GM19372 (cell line): ENCODE data around the gene CPLX3.

ENCODE experiments used
- ATAC-seq: cut with Tn5 transposase; IDR thresholded peaks from one replicate; pipeline ENCODE4 v1.9.1; 2021; ENCODE audit warnings: mild to moderate bottlenecking, low read depth, moderate library complexity; ENCODE audit not compliant: unreplicated experiment

The CPLX3 gene

DNA sequence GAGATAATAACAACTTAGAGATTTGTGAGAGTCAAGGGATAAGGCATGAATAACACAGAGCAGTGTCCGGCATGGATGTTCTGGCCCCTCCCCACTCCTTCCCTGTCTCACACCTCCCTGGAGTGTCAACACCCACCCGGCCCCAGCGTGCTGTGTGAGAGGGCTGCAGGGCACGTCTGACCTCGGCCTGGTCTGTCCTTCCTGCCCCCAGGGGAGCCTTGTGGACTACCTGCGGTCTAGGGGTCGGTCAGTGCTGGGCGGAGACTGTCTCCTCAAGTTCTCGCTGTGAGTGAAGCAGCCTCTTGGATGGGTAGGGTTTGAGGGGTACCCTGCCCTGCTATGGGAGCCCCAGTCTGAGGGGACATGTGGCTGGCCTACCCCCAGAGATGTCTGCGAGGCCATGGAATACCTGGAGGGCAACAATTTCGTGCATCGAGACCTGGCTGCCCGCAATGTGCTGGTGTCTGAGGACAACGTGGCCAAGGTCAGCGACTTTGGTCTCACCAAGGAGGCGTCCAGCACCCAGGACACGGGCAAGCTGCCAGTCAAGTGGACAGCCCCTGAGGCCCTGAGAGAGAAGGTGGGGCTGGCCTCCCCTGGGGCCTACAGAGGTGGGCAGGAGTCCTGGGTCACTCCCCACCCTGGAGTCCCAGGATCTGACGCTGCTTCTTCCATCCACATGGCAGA lies 25.0 kb upstream of the CPLX3 start:
- no peak for ATAC-seq

DNA sequence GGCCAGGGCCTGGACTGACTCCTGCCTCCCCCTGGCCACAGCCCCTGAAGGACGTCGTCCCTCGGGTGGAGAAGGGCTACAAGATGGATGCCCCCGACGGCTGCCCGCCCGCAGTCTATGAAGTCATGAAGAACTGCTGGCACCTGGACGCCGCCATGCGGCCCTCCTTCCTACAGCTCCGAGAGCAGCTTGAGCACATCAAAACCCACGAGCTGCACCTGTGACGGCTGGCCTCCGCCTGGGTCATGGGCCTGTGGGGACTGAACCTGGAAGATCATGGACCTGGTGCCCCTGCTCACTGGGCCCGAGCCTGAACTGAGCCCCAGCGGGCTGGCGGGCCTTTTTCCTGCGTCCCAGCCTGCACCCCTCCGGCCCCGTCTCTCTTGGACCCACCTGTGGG lies 24.1 kb upstream of the CPLX3 start:
- ATAC-seq, result no peak

DNA sequence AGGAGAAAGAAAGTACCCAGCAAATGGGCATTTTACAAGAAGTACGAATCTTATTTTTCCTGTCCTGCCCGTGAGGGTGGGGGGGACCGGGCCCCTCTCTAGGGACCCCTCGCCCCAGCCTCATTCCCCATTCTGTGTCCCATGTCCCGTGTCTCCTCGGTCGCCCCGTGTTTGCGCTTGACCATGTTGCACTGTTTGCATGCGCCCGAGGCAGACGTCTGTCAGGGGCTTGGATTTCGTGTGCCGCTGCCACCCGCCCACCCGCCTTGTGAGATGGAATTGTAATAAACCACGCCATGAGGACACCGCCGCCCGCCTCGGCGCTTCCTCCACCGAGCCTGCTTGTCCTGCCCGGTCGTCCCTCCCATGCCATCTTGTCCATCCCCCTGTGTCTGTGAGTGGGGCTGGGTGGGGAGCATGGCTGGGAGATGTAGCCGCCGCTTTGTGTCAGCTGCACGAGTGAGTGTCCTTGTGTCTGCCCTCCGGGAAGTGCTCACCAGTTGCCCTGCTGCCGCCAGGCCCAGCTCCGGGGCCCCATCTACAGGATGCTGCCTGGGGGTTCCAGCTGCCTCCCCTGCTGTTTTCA lies 23.5 kb upstream of the CPLX3 start:
- no peak for ATAC-seq

DNA sequence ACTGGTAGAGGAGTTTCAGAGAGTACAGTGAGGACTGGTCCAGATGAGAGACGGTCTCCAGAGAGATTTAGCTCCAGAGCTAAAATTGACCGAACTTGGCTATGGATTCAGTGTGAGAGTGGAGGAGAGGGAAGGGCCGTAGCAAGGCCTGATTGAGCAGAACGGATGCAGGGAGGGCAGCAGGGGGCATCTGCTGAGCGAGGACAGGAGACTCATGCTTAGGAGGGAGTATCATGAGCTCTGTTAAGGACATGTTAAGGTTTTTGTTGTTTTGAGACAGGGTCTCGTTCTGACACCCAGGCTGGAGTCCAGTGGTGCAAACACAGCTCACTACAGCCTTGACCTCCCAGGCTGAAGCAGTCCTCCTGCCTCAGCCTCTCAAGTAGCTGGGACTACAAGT lies 21.5 kb upstream of the CPLX3 start:
- ATAC-seq, result no peak

DNA sequence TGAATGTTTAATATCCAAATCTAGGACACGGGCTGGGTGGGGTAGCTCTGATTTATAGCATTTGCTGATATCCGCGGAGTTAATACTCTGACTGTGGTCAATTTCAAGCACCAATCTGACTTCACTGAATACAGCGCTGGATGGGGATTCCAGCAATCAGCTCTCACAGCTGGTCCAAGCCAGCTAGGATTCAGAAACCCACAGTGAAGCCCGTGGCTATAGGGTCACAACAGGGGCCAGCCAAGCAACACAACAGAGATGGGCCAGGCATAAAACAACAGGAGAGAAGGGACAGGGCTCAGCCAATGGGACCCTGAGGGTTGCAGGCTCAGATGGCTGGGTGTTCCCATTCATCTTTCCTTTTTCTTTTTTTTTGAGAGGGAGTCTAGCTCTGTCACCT lies 19.1 kb upstream of the CPLX3 start:
- no peak for ATAC-seq

- no peak for ATAC-seq
Measured at GRCh38 chr15:74808078-74808839, 18.2 kb upstream of the CPLX3 start.

DNA sequence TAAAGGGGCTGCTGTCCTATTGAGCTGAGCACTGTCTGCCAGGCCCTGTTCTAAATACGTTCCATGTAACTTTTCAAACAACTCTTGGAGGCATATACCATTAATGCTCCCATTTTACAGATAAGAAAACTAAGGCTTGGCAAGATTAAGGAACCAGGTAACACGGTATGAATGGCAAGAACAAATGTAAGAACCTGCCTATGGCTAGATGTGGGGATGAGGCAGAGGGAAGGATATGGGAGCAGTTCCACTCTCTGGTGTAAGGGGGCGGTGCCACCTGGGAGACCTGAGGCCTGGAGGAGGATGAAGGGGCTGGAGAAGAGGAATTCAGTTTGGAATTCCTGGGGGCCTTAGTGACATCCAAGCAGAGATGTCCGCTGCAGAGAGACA lies 17.6 kb upstream of the CPLX3 start:
- ATAC-seq, result no peak

DNA sequence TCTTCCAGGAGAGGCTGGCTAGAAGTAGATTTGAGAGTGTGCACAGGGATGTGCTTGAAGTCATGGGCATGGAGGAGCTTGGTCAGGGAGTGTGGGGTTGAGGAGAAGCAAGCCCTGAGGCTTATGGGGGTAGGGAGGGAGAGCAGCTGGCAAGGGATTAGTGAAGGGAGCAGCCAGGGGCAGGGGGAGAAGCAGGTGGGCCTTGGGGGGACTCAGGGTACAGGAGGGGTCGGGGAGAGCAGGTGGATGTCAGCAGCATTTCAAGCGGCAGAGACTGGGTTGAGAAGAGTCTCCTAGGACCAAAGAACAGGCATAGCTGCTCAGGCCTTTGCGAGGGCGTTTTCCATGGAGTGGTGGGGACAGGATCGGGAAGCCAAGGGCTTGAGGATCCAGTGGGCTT lies 17.2 kb upstream of the CPLX3 start:
- no peak for ATAC-seq

GRCh38 chr15:74809956-74810355 lies 16.5 kb upstream of the CPLX3 start:
- ATAC-seq, result no peak

DNA sequence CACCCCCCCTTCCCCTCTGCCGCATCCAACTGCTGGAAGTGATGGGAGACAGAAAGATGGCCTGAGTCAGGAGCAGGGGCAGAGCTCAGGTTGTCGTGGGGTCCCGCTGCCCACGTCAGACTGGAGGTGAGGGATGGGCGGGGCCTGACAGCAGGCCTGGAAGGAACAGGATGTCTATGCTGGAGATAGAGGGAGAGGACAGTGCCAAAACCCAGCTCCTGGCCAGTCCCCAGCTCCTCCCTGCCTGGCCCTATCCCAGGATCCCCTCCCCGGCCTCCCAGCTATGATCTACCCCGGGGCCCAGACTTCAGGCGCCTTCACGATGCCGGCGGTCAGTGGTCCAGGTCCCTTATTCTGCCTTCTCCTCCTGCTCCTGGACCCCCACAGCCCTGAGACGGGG lies 13.9 kb upstream of the CPLX3 start, which contains the start of gene LMAN1L:
Gene LMAN1L (plus strand): TSS at position 303 of the 400 bp plus-strand sequence. CDS start 20 bp downstream, at position 323.
- no peak for ATAC-seq

GRCh38 chr15:74815121-74815934 lies 11.1 kb upstream of the CPLX3 start:
- ATAC-seq, result no peak

GRCh38 chr15:74815961-74816360 lies 10.5 kb upstream of the CPLX3 start:
- no peak for ATAC-seq

GRCh38 chr15:74816624-74817369 lies 9.6 kb upstream of the CPLX3 start:
- ATAC-seq, result no peak

GRCh38 chr15:74817370-74817737 lies 9.1 kb upstream of the CPLX3 start:
- ATAC-seq, result no peak

DNA sequence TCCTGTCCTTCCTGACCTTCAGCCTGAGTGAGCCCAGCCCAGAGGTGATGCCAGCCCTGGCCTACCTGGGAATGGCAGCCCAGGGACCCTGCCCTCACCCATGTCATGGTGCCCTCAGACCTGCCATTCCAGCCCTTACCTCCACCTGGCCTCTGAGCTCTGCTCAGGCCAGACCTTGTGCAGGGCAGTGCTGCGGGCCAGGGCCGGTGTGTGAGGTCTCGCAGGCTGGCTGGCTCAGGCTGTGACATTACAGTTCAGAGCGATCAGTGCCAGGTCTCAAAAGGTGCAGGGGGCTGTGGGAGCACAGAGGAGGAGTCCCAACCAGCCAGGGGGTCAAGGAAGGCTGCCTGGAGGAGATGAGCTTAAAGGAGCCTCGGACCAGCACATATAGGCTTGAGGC lies 6.4 kb upstream of the CPLX3 start:
- ATAC-seq, result no peak

DNA sequence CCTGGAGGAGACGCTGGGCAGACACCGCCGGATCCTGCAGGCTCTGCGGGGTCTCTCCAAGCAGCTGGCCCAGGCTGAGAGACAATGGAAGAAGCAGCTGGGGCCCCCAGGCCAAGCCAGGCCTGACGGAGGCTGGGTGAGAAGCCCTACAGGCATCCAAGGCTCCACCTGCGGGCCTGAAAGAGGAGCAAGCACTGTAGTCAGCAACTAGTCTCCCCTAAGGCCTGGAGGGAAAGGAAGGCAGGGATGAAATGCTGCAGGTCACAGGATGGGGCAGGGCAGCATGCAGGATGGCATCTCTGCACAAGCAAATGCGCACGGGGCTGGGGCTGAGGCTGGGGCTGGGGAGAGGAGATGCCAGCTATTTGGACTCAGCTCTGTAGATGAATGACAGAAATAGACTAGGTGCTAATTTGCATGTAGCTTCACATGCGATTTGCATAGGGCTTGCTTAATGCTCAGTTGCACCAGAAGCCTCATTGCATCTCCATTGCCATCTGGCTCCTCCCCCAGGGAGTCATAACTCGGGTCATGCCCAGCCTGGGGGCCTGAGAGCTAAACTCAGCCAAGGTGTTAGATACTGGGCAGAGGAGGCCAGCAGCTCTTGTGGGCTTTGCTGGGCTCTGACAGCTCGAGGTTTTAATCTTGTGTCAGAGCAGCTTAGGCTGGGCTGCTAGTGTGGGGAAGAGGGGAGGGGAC lies 5.2 kb upstream of the CPLX3 start:
- ATAC-seq, result no peak

DNA sequence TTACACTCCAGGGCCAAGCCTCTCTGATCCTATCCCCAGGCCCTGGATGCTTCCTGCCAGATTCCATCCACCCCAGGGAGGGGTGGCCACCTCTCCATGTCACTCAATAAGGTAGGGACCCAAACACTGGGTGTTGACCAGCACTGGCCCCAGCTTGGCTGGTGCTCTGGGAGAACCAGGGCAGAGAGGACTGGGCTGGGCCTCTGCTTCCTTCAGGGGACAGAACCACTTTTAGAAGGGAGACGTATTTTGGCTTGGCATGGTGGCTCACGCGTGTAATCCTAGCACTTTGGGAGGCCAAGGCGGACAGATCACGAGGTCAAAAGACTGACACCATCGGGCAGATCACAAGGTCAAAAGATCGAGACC lies 4.7 kb upstream of the CPLX3 start:
- no peak for ATAC-seq

DNA sequence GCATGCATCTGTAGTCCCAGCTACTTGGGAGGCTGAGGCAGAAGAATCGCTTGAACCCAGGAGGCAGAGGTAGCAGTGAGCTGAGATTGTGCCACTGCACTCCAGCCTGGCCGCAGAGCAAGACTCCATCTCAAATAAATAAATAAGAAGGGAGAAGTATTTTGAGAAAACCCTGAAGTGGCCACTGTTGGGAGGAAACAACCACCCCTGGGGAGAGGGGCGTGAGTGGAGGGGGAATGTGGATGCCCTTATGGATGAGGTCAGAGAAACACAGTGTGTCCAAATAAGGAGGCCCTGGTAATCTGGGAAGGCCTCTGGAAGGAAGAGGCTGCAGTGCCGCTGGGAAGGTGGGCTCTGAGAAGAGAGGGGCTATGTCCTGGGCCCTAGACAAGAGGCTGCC lies 4.2 kb upstream of the CPLX3 start:
- ATAC-seq, result no peak

- ATAC-seq, result no peak
Measured at GRCh38 chr15:74823324-74823723, 3.1 kb upstream of the CPLX3 start.

DNA sequence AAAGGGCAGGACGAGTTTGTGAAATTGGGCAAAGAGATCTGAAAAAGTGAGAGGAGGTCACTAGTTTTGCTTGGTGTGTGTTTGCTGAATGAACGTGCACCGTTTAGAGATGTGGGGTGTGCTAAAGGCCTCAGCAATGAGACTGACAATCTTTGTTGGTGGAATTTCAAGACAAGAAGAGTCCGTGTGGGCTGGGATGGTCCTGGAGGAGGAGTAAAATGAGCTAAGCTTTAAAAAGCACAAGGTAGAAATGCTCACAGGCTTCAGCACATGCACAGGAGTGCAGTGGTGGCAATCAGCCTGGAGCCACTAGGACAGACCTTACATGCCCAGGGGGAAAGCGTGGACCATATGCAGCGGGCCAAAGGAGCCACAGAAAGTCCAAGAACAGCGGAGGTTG lies 1.5 kb upstream of the CPLX3 start:
- ATAC-seq, result no peak
